CD4-positive, alpha-beta T cell treated with Interleukin-17A for 1 hour (primary cell): ENCODE results near the gene CCDC178.
"Not testable (repeated sequence)": the region's sequence is repeated elsewhere in the genome, so short reads cannot be mapped to it uniquely, and the experiment has no call there.

Experiments used
- DNase-seq: peaks from one replicate; pipeline ENCODE4 v3.0.0-alpha.2; 2020

The CCDC178 gene

DNA sequence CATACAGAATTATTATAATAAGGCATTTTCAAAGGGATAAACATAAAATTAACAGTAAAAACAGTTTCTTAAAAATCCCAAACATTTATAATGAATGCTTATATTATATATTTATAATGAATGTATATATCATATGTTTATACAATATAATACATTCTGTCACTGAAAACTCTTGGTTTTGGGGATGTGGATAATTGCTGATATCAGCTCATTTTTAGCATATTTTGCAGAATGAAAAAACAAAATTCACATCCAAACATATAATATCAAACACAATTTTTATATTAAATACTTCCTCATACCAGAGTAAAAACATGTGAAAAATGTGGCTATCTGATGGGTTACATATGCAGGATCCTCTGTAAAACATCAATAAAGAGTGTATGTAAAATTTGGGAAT lies 465.0 kb downstream of the CCDC178 start:
- DNase-seq = no peak

DNA sequence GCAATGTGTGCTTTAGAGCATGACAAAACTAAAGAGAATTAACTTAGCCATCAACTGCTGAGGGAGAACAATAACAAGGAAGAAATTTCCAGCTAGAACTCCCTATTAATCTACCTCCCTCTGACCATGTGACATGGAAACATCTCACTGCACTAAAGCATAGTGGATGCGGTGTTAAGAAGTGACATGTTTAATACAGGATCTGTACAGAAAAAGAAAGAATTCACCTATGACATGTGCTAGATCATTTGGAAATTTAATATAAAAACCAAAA lies 465.4 kb downstream of the CCDC178 start:
- no peak for DNase-seq

DNA sequence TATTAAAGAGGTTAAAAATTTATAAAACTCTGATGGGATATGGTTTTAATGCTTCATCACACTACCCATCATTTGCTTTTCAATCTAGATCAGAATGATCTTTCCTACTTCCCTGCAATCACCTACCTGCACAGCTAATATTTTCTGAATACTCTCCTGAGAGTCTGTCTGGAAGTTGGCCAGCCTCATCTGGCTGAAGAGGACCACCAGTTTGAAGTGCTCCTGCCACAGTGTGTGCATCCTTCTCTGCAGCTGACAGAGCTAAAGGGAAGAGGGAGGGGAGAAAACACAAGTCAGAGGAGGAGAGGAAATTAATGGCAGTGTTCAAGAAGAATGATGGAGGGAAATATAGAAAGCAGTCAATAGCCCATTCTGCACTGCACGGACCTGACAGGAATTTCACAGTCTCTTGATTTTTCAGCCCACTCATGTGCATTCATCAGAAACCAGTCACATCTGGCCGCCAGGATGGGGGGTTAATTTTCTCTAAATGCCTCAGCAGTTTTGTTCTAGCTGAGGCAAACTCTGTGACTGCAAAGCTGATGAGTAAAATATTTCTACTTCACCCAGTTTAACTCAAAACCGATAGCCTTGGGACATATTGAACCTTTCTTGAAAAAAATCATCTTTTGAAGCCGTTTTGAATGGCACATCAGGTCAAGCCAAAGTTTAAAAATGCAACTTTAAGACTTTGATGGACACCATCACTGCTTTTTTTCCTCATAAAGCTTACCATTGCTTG lies 465.9 kb downstream of the CCDC178 start:
- DNase-seq = no peak

DNA sequence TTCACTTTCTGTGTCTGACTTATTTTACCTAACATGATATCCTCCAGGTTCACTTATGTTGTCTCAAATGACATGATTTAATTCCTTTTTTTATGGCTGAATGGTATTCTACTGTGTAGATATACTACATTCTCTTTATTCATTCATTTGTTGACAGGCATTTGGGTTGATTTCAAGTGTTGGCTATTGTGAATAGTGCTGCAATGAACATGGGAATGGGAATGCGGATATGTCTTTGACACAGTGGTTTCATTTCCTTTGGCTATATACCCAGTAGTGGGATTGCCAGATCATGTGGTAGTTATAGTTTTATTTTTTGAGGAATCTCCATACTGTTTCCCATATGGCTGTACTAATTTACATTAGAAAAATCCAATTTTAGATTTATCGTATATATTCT lies 472.3 kb downstream of the CCDC178 start:
- DNase-seq = no peak

DNA sequence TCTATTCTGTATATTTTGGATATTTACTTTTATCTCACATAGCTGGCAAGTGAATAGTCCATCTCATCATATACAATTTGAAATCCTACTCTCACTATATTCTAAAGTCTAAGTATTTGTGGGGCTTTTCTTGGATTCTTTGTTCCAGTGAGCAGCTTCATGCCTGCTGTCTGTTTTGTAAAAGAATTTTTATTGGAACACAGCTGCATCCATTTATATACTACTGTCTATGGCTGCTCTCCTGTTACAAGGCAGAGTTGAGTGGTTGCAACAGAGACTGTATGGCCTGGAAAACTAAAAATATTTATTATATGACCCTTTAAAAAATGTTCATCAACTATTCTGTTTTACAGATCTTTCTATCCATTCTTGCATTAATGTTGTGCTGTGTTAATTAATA lies 474.4 kb downstream of the CCDC178 start:
- DNase-seq = no peak

DNA sequence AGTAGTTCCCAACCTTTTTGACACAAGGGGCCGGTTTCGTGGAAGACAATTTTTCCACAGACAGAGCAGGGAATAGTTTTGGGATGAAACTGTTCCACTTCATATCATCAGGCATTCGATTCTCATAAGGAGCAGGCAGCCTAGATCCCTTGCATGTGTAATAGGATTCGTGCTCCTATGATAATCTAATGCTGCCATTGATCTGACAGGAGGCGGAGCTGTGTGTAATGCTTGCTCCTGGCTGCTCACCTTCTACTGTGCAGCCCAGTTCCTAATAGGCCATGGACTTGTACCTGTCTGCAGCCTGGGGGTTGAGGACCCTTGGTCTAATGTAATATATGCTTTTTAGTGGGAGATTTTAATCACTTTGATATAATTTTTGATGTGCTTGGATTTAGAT lies 479.0 kb downstream of the CCDC178 start:
- DNase-seq = no peak

DNA sequence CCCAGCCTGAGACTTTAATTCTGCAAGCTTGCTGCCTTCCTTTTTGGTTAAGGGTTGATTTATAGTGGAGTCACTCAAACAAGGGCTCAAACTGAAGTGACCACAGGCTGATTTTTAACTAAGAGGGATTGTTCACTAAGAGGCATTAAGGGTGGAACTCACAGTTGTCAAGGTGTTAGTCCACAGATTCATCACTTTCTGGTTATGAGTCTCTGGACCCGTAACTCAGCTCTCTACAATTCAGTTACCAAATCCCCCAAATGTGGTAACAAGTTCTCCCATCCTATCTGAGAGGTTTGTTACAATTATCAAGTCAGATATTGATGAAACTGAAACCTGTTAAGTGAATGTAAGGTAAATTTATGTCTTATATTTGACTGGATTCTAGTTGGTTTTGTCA lies 481.8 kb downstream of the CCDC178 start:
- DNase-seq = no peak

DNA sequence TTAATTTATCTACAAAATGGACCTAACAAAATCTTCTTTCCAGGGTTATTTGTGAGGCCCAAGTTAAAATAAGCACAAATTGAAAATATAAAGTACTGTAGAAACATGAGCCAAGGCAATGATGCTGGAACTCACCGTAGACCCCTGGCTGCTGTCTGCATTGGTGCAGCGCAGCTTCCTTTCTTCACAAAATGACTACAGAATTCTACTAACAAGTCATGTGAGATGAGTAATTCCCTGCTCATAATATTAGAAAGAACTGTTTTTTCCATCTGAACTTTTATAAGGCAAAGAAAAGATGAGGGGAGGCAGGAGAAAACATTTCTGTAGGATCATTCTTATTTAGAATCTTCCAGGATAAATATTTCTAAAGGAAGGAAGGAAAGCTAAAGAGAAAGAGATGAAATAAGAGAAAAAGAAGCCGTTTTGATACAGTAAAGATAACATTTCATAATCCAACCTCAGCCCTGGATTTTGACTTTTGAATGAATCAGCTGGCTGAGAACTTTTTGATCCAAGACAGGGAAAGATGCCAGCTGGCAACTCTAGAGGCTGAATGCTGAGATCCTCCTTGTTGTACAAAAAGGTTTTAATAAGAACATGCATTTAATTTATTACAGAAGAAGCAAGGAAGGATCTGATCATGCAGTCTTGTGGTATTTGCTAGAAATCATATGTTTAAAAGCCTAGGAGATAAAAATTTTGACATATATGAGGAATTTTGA lies 483.8 kb downstream of the CCDC178 start:
- no peak for DNase-seq

DNA sequence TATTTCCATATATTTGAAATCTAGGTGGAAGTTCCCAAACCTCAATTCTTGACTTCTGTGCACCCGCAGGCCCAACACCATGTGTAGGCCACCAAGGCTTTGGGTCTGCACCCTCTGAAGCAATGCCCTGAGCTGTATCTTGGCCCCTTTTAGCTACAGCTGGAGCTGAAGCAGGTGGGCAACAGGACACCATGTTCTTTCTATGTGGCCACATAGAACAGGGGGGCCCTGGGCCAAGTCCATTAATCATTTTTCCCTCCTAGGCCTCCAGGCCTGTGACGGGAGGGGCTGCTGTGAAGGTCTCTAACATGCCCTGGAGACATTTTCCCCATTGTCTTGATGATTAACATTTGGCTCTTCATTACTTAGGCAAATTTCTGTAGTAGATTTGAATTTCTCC lies 488.2 kb downstream of the CCDC178 start:
- DNase-seq = not testable (repeated sequence)

DNA sequence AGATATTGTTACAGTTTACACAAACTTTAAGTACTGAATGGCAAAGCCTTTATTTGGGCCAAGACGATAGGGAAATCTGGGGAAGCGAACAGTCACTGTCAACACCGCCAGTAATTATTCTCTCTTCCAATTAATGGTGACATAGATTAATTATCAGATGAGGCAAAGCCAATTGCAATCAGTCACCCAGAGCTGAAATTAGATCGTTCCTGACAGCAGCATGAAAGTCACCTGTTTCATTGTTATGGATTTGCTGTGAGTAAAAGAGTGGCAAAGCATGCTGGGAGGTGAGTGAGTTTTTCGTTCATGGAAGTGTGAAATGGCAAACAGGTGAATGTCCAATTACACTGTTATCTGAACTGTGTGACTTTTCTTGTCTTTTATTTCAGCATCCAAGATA lies 502.9 kb downstream of the CCDC178 start:
- no peak for DNase-seq

DNA sequence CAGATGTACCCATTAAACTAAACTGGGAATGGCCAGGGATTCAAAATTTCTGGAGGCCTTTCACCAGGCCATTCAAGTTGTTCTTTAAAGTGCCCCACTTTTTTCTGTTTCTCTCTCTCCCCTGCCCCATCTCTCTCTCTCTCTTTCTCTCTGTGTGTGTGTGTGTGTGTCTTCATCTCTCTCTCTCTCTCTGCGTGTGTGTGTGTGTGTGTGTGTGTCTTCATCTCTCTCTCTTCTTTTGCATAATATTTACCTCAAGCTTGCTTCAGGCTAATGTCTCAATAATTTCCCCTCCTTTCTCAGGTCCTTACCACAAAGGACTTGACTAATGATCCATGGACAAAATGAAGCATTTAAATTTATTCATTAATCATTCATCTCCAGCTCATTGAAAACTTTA lies 503.5 kb downstream of the CCDC178 start:
- DNase-seq = no peak

DNA sequence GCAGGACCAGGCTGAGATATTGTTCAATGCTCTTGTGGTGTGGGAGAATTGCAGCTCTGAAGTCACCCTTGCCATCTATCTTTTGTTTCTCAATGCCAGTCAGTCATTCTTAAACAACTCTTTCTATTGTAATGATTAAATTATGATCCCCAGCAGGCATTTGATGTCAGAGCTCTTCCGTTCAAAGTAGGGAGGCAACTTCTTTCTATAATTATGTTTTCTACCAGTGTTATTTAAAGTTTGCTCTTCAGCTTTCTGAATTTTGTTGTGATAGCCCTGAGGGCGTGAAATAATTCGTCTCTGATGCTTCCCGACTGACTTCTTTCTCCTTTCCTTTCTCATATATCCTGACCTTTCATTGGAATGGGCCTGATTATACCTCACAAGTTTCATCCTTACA lies 506.3 kb downstream of the CCDC178 start:
- DNase-seq = no peak

DNA sequence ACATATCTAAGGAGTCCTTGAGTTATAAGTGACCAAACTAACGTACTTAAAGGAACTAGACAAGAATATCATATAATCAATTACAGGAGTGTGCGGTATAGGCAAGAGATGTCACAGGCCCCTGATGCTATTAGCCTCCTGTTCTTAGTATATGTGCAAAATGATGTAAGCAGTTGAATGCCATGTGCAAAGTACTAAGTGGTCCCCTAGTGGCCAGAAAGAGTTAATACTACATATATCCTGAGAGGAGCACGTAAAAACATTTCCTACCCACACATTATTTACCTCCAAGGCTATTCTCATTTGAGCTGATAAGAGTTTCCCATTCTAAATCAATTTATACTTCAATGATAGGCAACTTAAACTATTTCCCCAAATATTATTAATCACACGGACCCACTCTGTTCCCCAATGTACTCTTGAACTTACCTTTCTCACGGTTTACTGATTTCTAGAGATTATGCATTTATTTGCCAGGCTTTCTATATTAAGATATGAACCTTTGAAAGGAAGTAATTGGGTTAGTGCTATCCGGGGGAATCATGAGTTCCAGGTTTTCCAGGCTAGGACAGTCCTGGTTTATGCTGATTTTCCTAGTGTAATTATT lies 509.7 kb downstream of the CCDC178 start:
- DNase-seq = no peak

DNA sequence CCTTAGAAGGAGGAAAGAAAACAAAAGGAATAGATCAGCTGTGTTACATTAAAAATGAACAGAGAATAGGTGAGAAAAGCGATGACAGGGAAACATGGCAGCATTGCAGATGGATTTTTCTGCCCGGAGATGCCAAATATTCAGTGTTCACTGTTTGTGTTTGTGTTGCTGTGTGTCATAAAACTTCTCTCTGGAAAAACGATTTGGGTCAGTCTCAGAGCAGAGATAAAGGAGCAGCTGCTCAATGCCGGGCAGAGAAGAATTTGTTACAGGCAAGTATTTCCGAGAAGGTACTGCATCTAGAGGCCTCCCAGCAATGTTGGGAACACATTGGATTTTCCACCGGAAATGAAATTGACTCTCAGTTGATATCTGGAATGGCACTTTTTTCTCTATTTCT lies 511.3 kb downstream of the CCDC178 start:
- DNase-seq = no peak

DNA sequence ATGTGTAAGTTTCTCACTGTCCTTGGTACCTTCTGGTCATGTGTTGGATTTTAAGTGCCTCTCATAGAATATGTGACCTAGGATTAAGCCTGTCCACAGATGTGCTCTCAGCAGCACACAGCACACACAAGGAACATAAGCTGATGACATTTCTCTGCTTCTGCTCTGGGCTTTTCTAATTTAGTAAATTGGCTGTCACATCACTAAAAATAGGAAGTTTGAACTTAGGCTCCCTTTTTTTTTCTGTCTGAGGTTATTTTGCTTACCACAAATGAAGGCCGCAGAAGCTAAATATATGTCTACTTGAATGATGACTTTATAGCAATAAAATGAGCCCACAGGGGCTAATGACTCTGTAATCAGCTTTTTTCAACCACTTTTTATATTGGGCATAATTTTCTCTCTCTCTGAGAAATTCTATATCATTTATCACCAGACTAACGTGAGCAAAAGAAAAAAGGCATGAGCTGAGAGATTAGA lies 517.5 kb downstream of the CCDC178 start:
- DNase-seq = no peak

DNA sequence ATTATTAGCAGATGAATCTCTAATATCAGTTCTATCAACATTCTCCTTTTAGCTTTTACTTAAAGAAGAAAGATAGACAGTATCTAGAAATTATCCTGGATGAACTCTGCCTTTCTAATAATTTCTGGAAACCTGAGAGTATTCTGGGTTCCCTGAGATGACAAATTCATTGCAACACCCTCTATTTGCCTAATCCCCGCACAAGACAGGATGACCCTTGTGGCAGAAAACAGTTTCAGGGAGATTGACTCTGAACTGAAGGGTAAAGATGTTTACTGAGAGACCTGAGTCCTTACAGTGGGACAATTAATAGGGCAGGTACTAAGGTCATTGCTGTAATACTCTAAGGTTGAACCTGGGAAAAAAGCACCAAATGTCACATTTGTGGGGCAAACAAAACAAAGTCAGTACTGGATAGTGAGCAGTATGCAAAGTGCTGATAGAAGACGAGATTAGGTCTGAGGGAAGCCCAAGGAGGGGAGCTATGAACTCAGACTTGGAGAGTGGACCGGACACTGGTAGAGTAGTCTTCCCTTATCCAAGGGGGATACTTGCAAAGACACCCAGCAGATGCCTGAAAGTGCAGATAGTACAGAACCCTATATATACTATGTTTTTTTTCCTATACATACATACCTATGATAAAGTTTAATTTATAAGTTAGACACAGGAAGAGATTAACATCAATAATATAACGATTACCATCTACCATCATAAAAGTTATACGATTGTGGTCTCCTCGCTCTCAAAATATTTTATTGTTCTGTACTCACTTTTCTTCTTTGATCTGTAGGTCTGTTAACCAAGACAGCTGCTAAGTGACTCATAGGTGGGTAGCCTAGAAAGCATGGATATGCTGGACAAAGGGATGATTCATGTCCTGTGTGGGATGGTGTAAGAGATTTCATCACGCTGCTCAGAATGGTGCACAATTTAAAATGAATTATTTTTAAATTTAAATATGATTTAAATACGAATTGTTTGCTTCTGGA lies 519.4 kb downstream of the CCDC178 start:
- DNase-seq = no peak

DNA sequence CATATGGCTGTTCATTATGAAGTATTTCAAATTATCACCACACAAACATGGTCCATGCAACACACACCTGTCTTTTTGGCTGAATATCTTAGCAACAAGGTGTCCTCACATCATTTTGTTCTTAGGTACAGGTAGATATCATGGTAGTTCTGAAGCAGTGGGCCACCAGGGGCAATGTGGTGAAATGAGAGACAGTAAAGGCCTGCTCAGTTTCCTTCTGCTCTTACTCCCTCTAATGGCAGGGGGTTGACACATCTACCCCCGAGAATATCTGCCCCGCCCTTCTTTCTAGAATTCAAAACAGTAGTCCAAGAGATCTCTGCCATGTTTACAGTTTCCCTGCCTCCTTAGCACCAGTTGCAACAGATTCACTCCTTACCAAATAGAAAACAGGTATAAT lies 520.7 kb downstream of the CCDC178 start:
- DNase-seq = no peak

DNA sequence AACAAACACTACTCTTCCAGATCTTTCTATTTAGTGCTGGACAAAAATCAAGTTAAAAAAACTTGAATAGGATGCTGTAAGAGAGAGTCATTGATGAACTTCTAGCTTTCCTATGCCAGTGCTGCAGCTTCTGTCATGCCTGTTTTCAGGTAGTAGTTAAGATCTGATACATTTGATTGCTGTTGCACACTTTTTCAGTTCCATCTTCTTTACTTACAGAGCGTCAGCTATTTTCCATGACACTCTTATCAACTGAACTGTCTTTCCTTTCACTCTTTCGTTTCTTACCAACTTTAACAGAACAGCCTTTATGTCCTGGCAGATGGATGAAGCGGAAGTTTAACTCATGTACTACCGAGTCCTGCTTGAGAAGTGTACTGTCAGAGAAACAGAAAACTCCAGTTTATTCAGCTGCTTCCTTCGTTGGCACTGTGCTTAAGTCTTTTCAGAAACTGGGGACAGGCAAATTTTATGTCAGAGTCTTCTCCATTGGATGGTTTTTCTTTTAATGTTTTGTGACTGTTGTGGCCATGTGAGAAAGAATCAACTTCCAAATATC lies 521.8 kb downstream of the CCDC178 start:
- DNase-seq = no peak

DNA sequence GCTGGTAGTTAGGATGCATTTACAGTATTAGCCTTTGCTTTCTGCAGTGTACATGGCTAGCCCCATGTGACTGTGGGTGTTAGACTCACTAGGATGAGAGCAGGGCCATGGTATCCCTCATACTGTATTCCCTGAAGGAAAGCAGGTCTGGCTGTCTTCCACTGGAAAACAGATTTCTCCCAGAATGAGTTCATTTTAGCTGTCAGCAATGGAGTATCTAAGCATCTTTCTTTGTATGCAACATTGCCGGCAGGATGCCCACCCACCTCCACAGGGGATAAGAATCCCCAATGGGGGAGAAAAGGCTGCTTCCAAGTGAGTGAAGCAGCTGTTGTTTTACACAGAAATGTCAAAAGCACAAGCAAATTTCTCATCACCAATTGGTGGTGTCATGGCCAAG lies 525.0 kb downstream of the CCDC178 start:
- no peak for DNase-seq

DNA sequence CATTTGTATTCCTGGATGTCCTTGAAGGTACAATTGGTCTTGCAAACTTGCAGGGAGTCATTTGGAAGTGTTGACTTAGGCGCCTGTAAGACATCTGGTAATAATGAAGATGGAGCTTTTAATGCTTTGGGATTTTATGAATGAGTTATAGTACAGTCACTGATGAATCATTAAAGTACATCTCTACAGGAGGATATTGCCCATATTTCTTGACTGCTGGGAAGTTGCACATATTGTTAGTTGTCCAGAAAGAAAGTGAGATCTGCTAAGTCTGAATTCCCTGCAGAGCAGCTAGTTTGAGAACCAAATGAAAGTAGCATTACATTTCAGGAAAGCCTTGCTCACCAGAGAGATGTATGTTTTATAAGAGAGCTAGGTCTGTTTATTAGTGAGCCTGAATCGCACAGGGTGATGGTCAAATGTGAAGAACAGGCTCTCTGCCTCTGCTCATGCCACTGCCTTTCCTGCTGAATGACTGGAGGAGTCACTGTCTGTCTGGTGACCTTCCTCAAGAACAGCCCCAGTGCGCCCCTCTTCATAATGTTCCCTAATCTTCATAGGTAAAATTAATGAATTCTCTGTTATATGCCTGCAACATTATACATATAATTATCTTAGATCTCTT lies 528.7 kb downstream of the CCDC178 start:
- DNase-seq = no peak

DNA sequence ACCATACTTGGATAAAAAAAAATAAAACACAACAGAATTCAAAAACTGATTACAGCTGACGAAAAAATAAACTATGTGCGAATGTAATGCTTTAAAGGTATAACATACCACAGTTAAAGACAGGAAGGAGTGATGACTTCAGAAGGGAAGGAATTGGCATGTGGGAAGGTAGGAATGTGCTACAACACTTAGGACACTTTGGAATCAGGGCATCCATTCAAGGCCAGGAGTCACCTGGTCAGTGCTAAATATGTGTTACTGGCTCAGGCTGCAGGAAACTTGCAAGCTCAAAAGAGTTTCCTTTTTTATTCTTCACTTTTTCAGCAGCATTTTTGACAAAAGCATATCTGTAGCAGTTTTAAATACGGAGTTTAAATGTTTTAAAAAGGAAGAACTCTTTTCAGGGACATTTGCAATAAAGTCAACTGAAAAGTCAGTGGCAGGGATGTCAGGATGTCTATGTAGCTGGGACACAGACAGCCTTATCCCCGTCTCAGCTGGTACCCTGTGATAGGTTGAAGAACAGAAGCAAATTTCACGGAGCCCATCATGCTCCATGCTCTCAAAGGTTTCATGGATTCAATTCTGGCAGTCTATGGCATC lies 529.7 kb downstream of the CCDC178 start:
- DNase-seq = no peak
